IMR-90 (cell line): ENCODE measurements around the gene S1PR1. TPM values are rescaled to one million over a fixed set of nuclear protein-coding genes. Genes with fewer than 3 reads are reported as not detected.

Source experiments
- ATAC-seq: fragments of 200-7000 bp; cut with Tn5 transposase; 2 replicates; pipeline ENCODE4 v1.9.1; 2020; ENCODE audit warnings: low read depth, mild to moderate bottlenecking, moderate library complexity
- BruUV-seq: library from RNA; stranded (reverse); fragments of 400-500 nt; replicated peaks from 2 replicates; lab custom pipeline; 2021; lab: Mats Ljungman, UMichigan
- CTCF ChIA-PET: fragments of 300-600 bp; formaldehyde crosslinking; extraction: SDS; loops from one replicate; lab custom pipeline; 2021; ENCODE audit warnings: antibody characterized with exemption; lab: Yijun Ruan, JAX
- POLR2A ChIA-PET: fragments of 300-600 bp; sonication (Branson Sonifier 250); formaldehyde crosslinking; loops from one replicate; lab custom pipeline; 2022; ENCODE audit warnings: antibody characterized with exemption; ENCODE audit not compliant: unreplicated experiment; lab: Charles Lee
- DNase-seq: peaks from one replicate; pipeline ENCODE4 v3.0.0; 2013
- H2AFZ ChIP-seq: replicated peaks from 2 replicates; pipeline ENCODE3; 2013; ENCODE audit warnings: low read length, mild to moderate bottlenecking; ENCODE audit not compliant: poor library complexity
- H2AK5ac ChIP-seq: 2 replicates; pipeline ENCODE4 v1.6.1; 2013; ENCODE audit warnings: low read depth, low read length, inconsistent platforms
- H2AK9ac ChIP-seq: replicated peaks from 2 replicates; pipeline ENCODE3; 2013; ENCODE audit warnings: mild to moderate bottlenecking, low read depth, low read length, moderate library complexity; ENCODE audit not compliant: poor library complexity
- H2BK120ac ChIP-seq: 2 replicates; pipeline ENCODE4 v1.6.1; 2013; ENCODE audit warnings: low read depth, low read length, inconsistent platforms
- H2BK15ac ChIP-seq: 3 replicates; pipeline ENCODE4 v1.6.1; 2013; ENCODE audit warnings: low read depth, low read length, inconsistent platforms
- H2BK20ac ChIP-seq: 2 replicates; pipeline ENCODE4 v1.6.1; 2013; ENCODE audit warnings: low read depth, mild to moderate bottlenecking, inconsistent platforms, low read length, moderate library complexity
- H2BK5ac ChIP-seq: 2 replicates; pipeline ENCODE4 v1.6.1; 2013; ENCODE audit warnings: mild to moderate bottlenecking, low read depth, low read length, inconsistent platforms; ENCODE audit not compliant: poor library complexity, severe bottlenecking
- H3K14ac ChIP-seq: replicated peaks from 2 replicates; pipeline ENCODE4 v1.6.1; 2013; ENCODE audit warnings: low read depth, low read length, inconsistent platforms
- H3K18ac ChIP-seq: 2 replicates; pipeline ENCODE4 v1.6.1; 2013; ENCODE audit warnings: low read depth, low read length, control low read depth
- H3K23ac ChIP-seq: 2 replicates; pipeline ENCODE4 v1.6.1; 2013; ENCODE audit warnings: low read depth, low read length, inconsistent platforms
- H3K27ac ChIP-seq: 2 replicates; pipeline ENCODE4 v1.5.1; 2013; ENCODE audit warnings: mild to moderate bottlenecking, control low read depth, low read length; ENCODE audit not compliant: insufficient read depth
- H3K27me3 ChIP-seq: 2 replicates; pipeline ENCODE4 v1.6.1; 2013; ENCODE audit warnings: low read length; ENCODE audit not compliant: control insufficient read depth, insufficient read depth
- H3K36me3 ChIP-seq: 2 replicates; pipeline ENCODE4 v1.6.1; 2013; ENCODE audit warnings: low read length, mixed read lengths; ENCODE audit not compliant: control insufficient read depth, insufficient read depth
- H3K4ac ChIP-seq: 2 replicates; pipeline ENCODE4 v1.6.1; 2013; ENCODE audit warnings: low read depth, low read length, inconsistent platforms
- H3K4me1 ChIP-seq: 2 replicates; pipeline ENCODE4 v1.6.1; 2013; ENCODE audit warnings: low read length, mixed read lengths; ENCODE audit not compliant: control insufficient read depth, insufficient read depth
- H3K4me2 ChIP-seq: 2 replicates; pipeline ENCODE4 v1.6.1; 2013; ENCODE audit warnings: low read depth, mild to moderate bottlenecking, control low read depth, low read length, moderate library complexity
- H3K4me3 ChIP-seq: 2 replicates; pipeline ENCODE4 v1.5.1; 2013; ENCODE audit warnings: low read depth, mild to moderate bottlenecking, control low read depth, low read length, moderate library complexity; ENCODE audit not compliant: insufficient read depth
- H3K56ac ChIP-seq: 2 replicates; pipeline ENCODE4 v1.6.1; 2013; ENCODE audit warnings: low read length, inconsistent platforms; ENCODE audit not compliant: insufficient read depth; ENCODE audit errors: extremely low read depth
- H3K79me1 ChIP-seq, 2 experiments: 2 replicates each; pipeline ENCODE4 v1.6.1; 2013; ENCODE audit warnings: low read length in 2 of 2, inconsistent platforms in 1 of 2, low read depth in 1 of 2
- H3K9ac ChIP-seq: 2 replicates; pipeline ENCODE4 v1.6.1; 2013; ENCODE audit warnings: low read depth, low read length, control low read depth
- H3K9me1 ChIP-seq: 2 replicates; pipeline ENCODE4 v1.6.1; 2013; ENCODE audit warnings: low read length, inconsistent platforms; ENCODE audit not compliant: insufficient read depth
- H3K9me3 ChIP-seq: 2 replicates; pipeline ENCODE4 v1.6.1; 2013; ENCODE audit warnings: low read length; ENCODE audit not compliant: control insufficient read depth, insufficient read depth
- H4K20me1 ChIP-seq: 2 replicates; pipeline ENCODE4 v1.6.1; 2013; ENCODE audit warnings: low read length, inconsistent platforms; ENCODE audit not compliant: insufficient read depth
- H4K5ac ChIP-seq: 2 replicates; pipeline ENCODE4 v1.6.1; 2013; ENCODE audit warnings: mild to moderate bottlenecking, low read depth, low read length, control low read depth
- H4K8ac ChIP-seq, 2 experiments: 2 replicates each; pipeline ENCODE4 v1.6.1; 2013; ENCODE audit warnings: low read depth in 2 of 2, low read length in 2 of 2, control low read depth in 1 of 2, inconsistent platforms in 1 of 2
- H4K91ac ChIP-seq: 2 replicates; pipeline ENCODE4 v1.6.1; 2013; ENCODE audit warnings: low read depth, low read length, inconsistent platforms; ENCODE audit not compliant: insufficient read depth
- BHLHE40 ChIP-seq: fragments of 150-350 bp; IDR thresholded peaks from 2 replicates; pipeline ENCODE4 v1.6.1; 2016; ENCODE audit warnings: mild to moderate bottlenecking, low read depth, low read length
- CEBPB ChIP-seq: IDR thresholded peaks from 2 replicates; pipeline ENCODE4 v1.6.1; 2012; ENCODE audit warnings: low read depth, low read length, improper control_type of control experiment
- CHD1 ChIP-seq: IDR thresholded peaks from 2 replicates; pipeline ENCODE4 v1.6.1; 2012; ENCODE audit warnings: low read depth, low read length, improper control_type of control experiment
- FOS ChIP-seq: fragments of 150-350 bp; IDR thresholded peaks from 2 replicates; pipeline ENCODE4 v1.6.1; 2016; ENCODE audit warnings: low read depth, low read length
- MAFK ChIP-seq: IDR thresholded peaks from 2 replicates; pipeline ENCODE4 v1.6.1; 2012; ENCODE audit warnings: low read depth, low read length, improper control_type of control experiment
- MAZ ChIP-seq: IDR thresholded peaks from 2 replicates; pipeline ENCODE4 v1.6.1; 2012; ENCODE audit warnings: low read depth, mild to moderate bottlenecking, low read length, improper control_type of control experiment, moderate library complexity, borderline replicate concordance
- MXI1 ChIP-seq: IDR thresholded peaks from 2 replicates; pipeline ENCODE4 v1.6.1; 2012; ENCODE audit warnings: low read depth, mild to moderate bottlenecking, low read length, moderate library complexity, borderline replicate concordance
- NFE2L2 ChIP-seq: fragments of 150-350 bp; IDR thresholded peaks from 2 replicates; pipeline ENCODE4 v1.6.1; 2016; ENCODE audit warnings: low read depth, mild to moderate bottlenecking, low read length
- POLR2A ChIP-seq: IDR thresholded peaks from 2 replicates; pipeline ENCODE4 v1.6.1; 2012; ENCODE audit warnings: mild to moderate bottlenecking, low read depth, low read length
- RAD21 ChIP-seq: IDR thresholded peaks from 2 replicates; pipeline ENCODE4 v1.6.1; 2012; ENCODE audit warnings: low read length, improper control_type of control experiment
- RCOR1 ChIP-seq: IDR thresholded peaks from 2 replicates; pipeline ENCODE4 v1.6.1; 2012; ENCODE audit warnings: mild to moderate bottlenecking, low read length, improper control_type of control experiment; ENCODE audit not compliant: insufficient replicate concordance
- RFX5 ChIP-seq: IDR thresholded peaks from 2 replicates; pipeline ENCODE4 v1.8.0; 2012; ENCODE audit warnings: low read depth, mild to moderate bottlenecking, low read length, moderate library complexity
- SMC3 ChIP-seq: fragments of 150-350 bp; IDR thresholded peaks from 2 replicates; pipeline ENCODE4 v1.6.1; 2016; ENCODE audit warnings: low read depth, mild to moderate bottlenecking, antibody characterized with exemption, low read length, moderate library complexity
- WGBS, 2 experiments: methylation state at CpG; one replicate each; pipeline versions ENCODE4 v1.1.5 to v1.1.7; 2013; ENCODE audit warnings: missing lambda C conversion rate in 2 of 2; ENCODE audit not compliant: insufficient read length in 1 of 2; ENCODE audit errors: extremely low coverage in 2 of 2; 5-methylcytosine and 5-hydroxymethylcytosine counted together
- dilution Hi-C: fragments of 300-500 bp; cut with HindIII; formaldehyde crosslinking; loops from one replicate; pipeline ENCODE4 v1.14.3; 2018; ENCODE audit warnings: low sequenced_read_pairs; ENCODE audit not compliant: unreplicated experiment
- in situ Hi-C: fragments of 300-500 bp; cut with MboI; formaldehyde crosslinking; loops from 3 replicates; pipeline ENCODE4 v1.14.3; 2019; ENCODE audit warnings: low sequenced_read_pairs, inconsistent platforms, mixed read lengths
- intact Hi-C: fragments of 100-400 bp; cut with micrococcal nuclease; formaldehyde crosslinking; loops from 2 replicates; pipeline ENCODE4 v1.10.0; 2022
- polyA plus RNA-seq, 3 experiments: library from polyadenylated mRNA; depleted of rRNA; stranded (reverse); fragments of >200 nt; gene quantifications; 2 replicates each; pipeline ENCODE4 v1.2.3, GENCODE V29; 2012; ENCODE audit warnings: low replicate concordance in 1 of 3
- total RNA-seq: library from RNA; depleted of rRNA; stranded (reverse); fragments of >200 nt; gene quantifications from 2 replicates; pipeline ENCODE4 v1.2.3, GENCODE V29; 2012
- TF ChIP-seq, protein P1 (sequence below): conservative IDR thresholded peaks from 2 replicates; pipeline ENCODE4 v1.5.1; 2012; ENCODE audit warnings: mild to moderate bottlenecking, low read depth, low read length, improper control_type of control experiment
- TF ChIP-seq, protein P2 (sequence below): fragments of 150-350 bp; IDR thresholded peaks from 2 replicates; pipeline ENCODE4 v1.6.1; 2017; ENCODE audit warnings: mild to moderate bottlenecking, antibody characterized with exemption, low read length, low read depth
- TF ChIP-seq, protein P3 (sequence below): fragments of 150-350 bp; IDR thresholded peaks from 2 replicates; pipeline ENCODE4 v1.6.1; 2016; ENCODE audit warnings: low read depth, mild to moderate bottlenecking, low read length, moderate library complexity, borderline replicate concordance

Gene S1PR1
- total and polyA plus RNA-seq, 2 of the 4 experiments (the other 2 are of a cell fraction): 12.9 to 15.6 TPM

DNA sequence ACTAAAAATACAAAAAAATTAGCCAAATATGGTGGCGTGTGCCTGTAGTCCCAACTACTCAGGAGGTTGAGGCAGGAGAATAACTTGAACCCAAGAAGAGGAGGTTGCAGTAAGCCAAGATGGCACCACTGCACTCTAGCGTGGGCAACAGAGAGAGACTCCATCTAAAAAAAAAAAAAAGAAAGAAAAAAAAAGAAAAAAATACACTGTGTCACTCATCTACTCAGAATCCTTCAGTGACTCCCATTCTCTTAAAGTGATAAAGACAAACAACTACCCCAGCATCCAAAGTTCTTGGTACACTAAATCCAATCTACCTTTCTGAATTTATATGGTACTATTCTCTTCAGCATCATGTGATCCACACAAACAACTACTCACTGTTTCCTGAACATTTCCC is 40.2 kb upstream of the S1PR1 start:
- Histone ChIP-seq H3K4me3 (no peak overlapping the region), H2BK120ac (no peak overlapping the region), H3K4me1 (peaks cover 2% of the 10 kb centered on the region), H2BK20ac (no peak overlapping the region), H3K23ac (no peak overlapping the region), H3K79me1 (no peaks in the 10 kb centered on the region), H2BK15ac (no peak overlapping the region), H3K9me3 (no peaks in the 10 kb centered on the region), H3K27ac (no peak overlapping the region), H3K9ac (no peak overlapping the region), H3K14ac (no peak overlapping the region), H3K27me3 (no peaks in the 10 kb centered on the region), H3K56ac (no peak overlapping the region), H4K91ac (no peak overlapping the region), H4K8ac (no peak overlapping the region), H2AK5ac (no peak overlapping the region), H3K4me2 (no peak overlapping the region), H4K5ac (no peak overlapping the region), H3K9me1 (no peaks in the 10 kb centered on the region), H2BK5ac (no peak overlapping the region), H3K4ac (no peak overlapping the region), H3K18ac (no peak overlapping the region), H3K36me3 (no peaks in the 10 kb centered on the region), H4K20me1 (no peaks in the 10 kb centered on the region), H2AK9ac (no peak overlapping the region), H2AFZ (no peak overlapping the region)
- dilution Hi-C loops: no loop called here
- DNase-seq: no peak
- no peak for TF ChIP-seq MXI1
- no peak for TF ChIP-seq SMC3
- TF ChIP-seq, protein P1, sequence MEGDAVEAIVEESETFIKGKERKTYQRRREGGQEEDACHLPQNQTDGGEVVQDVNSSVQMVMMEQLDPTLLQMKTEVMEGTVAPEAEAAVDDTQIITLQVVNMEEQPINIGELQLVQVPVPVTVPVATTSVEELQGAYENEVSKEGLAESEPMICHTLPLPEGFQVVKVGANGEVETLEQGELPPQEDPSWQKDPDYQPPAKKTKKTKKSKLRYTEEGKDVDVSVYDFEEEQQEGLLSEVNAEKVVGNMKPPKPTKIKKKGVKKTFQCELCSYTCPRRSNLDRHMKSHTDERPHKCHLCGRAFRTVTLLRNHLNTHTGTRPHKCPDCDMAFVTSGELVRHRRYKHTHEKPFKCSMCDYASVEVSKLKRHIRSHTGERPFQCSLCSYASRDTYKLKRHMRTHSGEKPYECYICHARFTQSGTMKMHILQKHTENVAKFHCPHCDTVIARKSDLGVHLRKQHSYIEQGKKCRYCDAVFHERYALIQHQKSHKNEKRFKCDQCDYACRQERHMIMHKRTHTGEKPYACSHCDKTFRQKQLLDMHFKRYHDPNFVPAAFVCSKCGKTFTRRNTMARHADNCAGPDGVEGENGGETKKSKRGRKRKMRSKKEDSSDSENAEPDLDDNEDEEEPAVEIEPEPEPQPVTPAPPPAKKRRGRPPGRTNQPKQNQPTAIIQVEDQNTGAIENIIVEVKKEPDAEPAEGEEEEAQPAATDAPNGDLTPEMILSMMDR: no peak
- TF ChIP-seq NFE2L2: no peak
- no peak for TF ChIP-seq MAZ
- no peak for TF ChIP-seq BHLHE40
- TF ChIP-seq FOS: no peak
- no peak for TF ChIP-seq POLR2A
- TF ChIP-seq RAD21: no peak
- TF ChIP-seq RCOR1: no peak
- TF ChIP-seq, protein P2, sequence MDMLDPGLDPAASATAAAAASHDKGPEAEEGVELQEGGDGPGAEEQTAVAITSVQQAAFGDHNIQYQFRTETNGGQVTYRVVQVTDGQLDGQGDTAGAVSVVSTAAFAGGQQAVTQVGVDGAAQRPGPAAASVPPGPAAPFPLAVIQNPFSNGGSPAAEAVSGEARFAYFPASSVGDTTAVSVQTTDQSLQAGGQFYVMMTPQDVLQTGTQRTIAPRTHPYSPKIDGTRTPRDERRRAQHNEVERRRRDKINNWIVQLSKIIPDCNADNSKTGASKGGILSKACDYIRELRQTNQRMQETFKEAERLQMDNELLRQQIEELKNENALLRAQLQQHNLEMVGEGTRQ: no peak
- no peak for TF ChIP-seq MAFK
- TF ChIP-seq, protein P3, sequence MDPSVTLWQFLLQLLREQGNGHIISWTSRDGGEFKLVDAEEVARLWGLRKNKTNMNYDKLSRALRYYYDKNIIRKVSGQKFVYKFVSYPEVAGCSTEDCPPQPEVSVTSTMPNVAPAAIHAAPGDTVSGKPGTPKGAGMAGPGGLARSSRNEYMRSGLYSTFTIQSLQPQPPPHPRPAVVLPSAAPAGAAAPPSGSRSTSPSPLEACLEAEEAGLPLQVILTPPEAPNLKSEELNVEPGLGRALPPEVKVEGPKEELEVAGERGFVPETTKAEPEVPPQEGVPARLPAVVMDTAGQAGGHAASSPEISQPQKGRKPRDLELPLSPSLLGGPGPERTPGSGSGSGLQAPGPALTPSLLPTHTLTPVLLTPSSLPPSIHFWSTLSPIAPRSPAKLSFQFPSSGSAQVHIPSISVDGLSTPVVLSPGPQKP: no peak
- TF ChIP-seq CEBPB: no peak
- TF ChIP-seq CHD1: no peak
- TF ChIP-seq RFX5: no peak
- no CpG with 5 or more reads among the region's 2 CpGs for WGBS, 2 experiments
- in situ Hi-C loops: no loop called here
- BruUV-seq: no TSS peak
- POLR2A ChIA-PET: no interaction called here
- intact Hi-C loops: no loop called here
- ATAC-seq: no peak
- CTCF ChIA-PET: no interaction called here
